Activated CD8-positive, alpha-beta memory T cell treated with anti-CD3 and anti-CD28 coated beads for 4 hours (primary cell): ENCODE results near the gene TMC3.
"Not testable (repeated sequence)": the region's sequence is repeated elsewhere in the genome, so short reads cannot be mapped to it uniquely, and the experiment has no call there.

Experiments used
- DNase-seq, 2 donors: peaks; one replicate each; pipeline ENCODE4 v3.0.0-alpha.2; 2020; ENCODE audit warnings: low read depth in 2 of 2

Gene TMC3

DNA sequence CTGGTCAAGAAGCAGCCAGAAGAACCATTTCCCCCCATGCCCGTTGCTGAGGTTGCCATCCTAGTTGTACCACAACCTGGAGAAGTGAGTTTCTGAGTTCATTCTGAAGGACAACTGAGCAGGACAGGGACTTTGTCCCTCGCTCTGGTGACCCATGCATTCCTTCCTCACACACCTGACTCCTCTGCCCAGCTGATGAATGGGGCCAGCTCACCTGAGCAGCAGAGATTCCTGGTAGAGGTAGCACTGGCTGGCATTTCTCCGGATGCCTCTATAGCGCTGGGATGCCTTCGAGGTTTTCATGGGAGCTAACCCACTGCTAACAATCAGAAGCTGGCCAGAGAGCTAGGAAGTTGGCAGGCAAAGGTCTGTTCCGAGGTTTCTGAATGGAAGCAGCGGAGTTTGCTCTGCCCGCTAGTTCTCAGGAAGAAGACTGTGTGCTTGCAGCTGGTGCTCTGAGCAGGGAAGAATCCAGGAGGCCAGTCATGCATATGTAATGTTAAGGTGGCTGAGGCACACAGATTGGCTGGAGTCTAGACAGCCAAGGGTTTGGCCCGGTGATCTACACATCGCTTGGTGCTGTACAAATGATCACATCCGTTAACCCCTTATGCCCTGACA, at the start of gene TMC3:
Gene TMC3 (minus strand): TSS at position 439 of the 621 bp plus-strand sequence. CDS start 136 bp downstream, at position 303.
- DNase-seq, result no peak

- DNase-seq, result no peak
Observed at GRCh38 chr15:81421461-81421860, 47.4 kb upstream of the TMC3 start.

DNA sequence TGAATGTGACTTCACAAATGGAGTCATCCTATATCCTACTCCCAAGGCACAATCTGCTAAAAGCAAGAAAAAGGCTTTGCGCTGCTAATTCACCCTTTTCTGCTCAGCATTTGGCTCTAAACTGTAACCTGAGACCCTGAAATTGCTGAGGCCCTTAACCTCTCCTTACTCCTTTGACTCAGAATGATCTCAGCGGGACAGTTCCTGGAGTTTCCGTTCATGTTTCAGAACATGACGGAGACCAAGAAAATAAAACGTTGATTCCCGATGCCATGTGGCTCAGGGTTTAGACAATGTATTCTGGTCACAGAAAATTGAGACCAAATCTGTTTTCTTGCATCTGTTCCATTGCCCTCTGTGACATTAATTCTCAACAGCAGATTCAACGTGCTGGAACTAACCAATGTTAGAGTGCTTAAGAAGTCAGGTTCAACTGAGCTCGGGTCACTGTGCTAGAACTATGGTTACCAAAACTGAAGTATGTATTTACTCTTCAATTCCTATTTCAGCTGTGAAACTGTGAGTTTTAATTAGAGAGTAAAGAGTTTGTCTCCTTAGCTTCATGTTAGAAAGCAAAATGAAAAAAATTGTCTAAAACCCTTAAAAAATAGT, 45.4 kb upstream of the TMC3 start:
- DNase-seq, result no peak

DNA sequence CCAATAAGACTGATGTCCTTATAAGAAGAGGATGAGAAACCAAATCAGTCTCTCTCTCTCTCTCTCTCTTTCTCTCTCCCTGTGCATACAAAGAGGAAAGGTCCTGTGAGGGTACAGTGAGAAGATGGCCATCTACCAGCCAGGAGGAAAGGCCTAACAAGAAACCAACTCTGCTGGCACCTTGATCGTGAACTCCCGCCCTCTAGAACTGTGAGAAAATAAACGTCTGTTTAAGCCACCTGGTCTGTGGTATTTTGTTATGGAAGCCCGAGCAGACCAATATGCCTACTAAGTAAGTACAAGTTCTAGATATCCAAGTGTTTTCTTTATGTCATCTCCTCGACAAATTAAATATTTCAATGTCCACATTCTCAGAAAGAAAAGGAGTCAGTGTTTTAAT, 44.9 kb upstream of the TMC3 start:
- DNase-seq, result no peak

- no peak for DNase-seq
Observed at GRCh38 chr15:81418444-81418843, 44.4 kb upstream of the TMC3 start.

DNA sequence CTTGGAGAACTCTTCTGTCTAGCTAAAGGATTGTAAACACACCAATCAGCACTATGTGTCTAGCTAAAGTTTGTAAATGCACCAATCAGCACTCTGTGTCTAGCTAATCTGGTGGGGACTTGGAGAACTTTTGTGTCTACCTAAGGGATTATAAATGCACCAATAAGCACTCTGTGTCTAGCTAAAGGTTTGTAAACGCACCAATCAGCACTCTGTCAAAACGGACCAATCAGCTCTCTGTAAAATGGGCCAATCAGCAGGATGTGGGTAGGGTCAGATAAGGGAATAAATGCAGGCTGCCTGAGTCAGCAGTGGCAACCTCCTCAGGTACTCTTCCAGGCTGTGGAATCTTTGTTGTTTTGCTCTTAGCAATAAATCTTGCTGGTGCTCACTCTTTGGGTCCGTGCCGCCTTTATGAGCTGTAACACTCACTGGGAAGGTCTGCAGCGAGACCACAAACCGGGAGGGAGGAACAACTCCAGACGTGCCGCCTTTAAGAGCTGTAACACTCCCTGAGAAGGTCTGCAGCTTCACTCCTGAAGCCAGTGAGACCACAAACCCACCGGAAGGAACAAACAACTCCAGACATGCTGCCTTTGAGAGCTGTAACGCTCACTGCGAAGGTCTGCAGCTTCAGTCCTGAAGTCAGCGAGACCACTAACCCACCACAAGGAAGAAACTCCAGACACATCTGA, 40.4 kb upstream of the TMC3 start:
- DNase-seq, result not testable (repeated sequence)

GRCh38 chr15:81413851-81414250, 39.8 kb upstream of the TMC3 start:
- DNase-seq, result no peak

- DNase-seq, result no peak
Observed at GRCh38 chr15:81411969-81412633, 38.1 kb upstream of the TMC3 start.

DNA sequence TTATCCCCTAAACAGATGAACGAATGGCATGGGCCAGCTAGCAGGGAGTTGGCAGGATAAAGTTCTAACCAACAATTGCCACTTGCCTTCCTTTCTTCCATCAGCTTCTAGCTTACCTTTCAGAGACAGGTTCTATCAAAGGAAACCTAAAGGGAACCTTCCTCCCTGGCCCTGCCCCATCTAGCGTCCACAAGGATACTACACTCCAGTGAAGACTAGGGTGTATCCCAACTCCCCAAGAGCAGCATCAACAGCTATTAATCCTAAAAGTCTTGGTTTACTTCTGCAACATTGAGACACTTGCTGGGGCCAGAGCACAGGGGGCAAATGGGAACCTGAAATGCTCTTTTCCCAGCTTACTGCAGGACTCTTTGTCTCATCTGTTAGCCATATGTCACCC, 37.0 kb upstream of the TMC3 start:
- no peak for DNase-seq

DNA sequence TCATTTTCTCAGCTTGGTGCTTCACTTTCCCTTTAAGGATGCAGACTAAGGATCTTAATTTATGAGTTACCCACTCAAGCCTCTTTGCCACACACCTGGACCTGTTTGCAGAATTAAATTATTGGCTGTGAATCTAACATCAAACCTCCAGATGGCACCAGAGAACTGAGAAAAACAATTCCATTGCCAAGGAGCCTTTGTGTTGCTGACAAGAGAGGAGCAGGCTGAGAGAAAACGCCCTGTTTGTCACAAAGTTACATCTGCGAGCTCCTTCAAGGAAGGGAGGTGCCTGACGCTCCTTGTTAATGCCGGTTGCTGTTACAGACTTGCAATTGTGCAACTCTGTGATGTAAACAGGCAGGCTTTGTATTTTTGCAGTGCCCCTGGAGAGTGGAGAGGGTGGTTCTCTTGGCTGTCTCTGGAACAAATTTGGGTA, 36.3 kb upstream of the TMC3 start:
- no peak for DNase-seq

DNA sequence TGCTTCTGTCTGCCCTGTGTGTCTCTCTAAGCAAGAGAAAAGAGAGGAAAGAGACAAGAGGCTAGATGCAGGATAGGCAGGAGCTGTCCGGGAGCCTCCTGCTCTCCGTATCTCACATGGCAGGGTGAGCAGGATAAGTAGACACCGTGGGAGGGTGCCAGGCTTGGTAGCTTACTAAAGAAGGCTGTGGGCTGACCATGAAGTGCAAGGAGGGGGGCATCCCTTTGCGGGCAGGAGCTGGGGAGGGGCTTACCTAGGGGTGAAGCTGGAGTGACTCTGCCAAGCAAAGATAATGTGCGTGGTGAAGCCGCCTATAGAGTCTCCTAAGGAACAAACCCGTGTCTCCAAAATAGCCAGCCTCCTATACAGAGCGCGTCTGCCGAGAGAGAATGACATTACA, 33.7 kb upstream of the TMC3 start:
- no peak for DNase-seq

GRCh38 chr15:81407176-81407575, 33.2 kb upstream of the TMC3 start:
- DNase-seq, result no peak

- DNase-seq, result no peak
Observed at GRCh38 chr15:81400640-81401236, 26.7 kb upstream of the TMC3 start.

DNA sequence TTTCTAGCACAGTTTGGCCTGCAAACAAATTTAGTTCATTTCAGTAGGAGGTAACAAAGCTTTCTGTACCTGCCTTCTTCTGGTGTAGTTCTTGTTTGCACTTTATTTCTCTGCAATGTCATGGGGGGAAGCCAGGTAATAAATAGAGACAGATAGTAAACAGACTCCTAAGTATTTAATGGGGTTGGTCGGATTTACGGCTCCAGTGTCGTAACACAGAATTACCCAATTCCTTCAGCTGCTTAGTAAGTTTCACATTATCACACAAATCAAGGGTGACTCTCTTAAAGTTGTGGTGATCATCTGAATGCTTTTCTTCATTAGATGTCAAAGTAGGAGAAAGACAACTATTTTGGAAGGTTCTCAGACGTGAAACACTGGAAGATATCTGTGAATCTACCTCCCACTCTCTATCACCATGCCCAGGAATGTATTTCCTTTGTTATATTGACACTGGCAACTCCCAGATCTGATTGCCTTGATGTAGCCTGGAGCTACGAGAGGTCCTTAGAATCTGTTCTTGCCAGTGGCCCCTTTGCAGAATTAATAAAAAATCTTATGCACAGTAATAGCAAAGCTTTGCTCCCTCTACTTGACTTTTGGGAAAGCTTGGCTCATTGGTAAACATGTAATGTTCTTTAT, 25.0 kb upstream of the TMC3 start:
- no peak for DNase-seq

GRCh38 chr15:81398456-81398855, 24.4 kb upstream of the TMC3 start:
- no peak for DNase-seq

DNA sequence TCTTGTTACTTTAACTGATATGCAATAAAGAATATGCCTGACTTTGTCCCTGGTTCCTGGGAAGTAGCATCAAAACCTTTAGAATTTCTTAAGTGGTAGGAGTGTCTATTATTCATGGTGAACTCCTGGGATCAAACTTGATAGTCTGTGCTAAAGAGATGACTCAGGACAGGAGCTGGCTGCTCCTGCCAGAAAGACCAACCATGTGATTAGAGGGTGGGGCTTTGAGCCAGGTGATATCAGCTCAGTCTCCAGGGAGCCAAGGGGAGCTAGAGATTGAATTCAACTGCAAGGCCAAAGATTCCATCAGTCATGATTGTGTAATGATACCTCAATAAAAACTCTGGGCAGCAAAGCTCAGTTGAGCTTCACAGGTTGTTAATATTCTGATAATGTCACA, 20.6 kb upstream of the TMC3 start:
- no peak for DNase-seq

DNA sequence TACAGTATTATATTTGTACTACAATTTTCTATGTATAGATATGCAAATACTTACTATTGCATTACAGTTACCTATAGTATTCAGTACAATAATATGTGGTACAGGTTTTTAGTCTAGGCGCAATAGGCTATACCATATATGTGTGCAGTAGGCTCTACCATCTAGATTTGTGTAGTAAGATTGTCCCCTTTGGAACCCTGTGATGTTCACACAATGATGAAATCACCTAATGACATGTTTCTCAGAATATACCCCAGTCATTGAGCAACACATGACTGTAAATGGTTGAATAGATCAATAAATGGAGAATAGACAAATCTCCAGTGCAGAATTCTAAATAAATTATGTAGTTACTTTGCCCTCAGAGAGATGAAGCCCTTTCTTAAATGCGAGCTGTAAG, 17.6 kb upstream of the TMC3 start:
- no peak for DNase-seq

- DNase-seq, result no peak
Observed at GRCh38 chr15:81388436-81388770, 14.4 kb upstream of the TMC3 start.

DNA sequence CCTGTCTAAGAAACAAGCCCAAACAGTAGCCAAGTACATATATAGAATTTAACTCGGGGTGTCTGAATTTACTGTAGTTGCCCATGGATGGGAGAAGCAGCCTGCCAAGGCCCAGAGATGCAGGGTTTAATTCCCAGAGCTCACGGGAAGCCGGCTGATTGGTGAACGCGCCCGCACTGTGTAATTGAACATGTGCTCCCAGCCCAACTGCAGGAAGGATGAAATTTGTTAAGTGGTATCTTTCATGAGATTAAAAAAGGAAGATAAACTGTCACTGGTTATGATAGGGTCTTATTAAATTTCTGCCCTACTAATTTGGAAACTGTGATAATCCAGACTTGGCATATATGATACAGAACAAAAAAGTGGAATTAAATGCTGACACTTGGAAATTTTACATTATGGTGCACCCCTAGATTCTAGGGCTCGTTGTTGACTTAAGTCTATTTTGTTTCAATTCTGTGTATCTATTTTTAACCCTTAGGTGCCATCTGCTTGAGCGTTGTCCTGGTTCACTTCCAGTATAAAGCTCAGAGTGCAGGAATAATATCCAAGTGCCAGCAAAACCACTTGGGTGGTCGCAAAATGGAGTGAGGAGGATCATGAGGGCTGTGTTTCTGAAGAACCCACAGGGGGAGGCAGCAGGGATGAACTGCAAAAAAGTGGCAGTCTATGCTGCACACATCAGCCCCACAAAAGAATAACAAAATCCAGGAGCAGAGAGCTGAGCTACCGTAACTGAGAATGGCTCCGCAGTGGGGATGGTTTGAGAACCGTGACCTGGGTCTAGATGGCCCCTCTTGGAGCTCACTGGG, 13.8 kb upstream of the TMC3 start:
- no peak for DNase-seq

DNA sequence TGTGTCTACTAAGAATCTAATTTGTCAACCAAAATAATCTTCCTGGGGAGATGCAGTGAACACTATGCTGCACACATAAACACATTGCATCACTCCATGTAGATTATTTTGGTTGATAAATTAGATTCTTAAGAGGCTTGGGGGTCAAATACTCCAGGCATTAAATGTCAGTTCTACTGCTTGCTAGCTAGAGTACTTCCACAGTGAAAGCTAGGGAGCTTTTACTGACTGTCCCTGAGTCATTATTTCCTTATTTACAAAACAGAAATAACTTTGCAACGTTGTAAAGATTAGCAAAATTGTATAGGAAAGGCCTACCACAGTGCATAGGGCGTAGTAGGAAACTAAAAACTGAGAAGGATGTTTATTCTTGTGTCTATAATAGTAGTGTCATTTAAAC, 12.9 kb upstream of the TMC3 start:
- DNase-seq, result no peak

DNA sequence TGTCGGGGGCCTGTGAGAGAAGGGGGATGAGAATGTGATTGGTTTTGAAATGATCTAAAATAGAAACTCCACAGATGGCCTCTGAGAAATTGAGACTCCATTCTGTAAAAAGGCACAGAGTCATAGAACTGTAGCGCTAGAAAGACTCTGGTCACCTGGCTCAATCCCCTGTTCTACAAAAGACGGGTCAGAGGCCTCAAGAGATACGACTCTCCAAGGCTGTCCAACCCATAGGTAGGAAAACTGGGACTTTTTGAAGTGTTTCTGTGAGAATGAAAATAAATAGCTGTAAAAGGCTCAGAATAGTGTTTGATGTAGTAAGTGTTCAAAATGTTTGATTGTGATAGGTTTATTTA, 11.7 kb upstream of the TMC3 start:
- DNase-seq, result no peak
